ENCODE measurements around the gene PGS1. TPM values are rescaled to one million over a fixed set of nuclear protein-coding genes. Genes with fewer than 3 reads are reported as not detected.

Gene PGS1
- total RNA-seq, 1 donor from 2014 or later: 35.6 TPM

DNA sequence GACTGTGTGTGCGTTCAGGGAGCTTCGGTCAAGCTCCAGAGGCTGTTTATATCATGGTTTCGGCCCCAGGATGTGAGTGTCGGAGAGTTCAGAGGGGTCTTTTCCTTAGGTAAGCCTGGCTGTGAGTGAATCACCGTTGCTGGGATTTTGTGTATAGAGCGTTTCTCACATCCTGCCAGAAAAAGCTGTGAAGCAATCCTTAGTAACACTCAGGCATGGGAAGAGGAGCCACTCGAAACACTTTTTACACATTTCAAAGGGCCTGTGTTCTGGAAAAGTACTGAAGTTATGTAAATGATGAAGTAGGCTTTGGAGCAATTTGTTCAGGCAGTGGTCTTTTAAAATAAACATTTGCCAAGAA, 662 bp downstream of the PGS1 start:
- peak overlapping the region; percentile 89 for H3K27ac ChIP-seq
- TF ChIP-seq POLR2A (IDR thresholded peaks at IDR 0.05): no peak
- TF ChIP-seq, protein P1, sequence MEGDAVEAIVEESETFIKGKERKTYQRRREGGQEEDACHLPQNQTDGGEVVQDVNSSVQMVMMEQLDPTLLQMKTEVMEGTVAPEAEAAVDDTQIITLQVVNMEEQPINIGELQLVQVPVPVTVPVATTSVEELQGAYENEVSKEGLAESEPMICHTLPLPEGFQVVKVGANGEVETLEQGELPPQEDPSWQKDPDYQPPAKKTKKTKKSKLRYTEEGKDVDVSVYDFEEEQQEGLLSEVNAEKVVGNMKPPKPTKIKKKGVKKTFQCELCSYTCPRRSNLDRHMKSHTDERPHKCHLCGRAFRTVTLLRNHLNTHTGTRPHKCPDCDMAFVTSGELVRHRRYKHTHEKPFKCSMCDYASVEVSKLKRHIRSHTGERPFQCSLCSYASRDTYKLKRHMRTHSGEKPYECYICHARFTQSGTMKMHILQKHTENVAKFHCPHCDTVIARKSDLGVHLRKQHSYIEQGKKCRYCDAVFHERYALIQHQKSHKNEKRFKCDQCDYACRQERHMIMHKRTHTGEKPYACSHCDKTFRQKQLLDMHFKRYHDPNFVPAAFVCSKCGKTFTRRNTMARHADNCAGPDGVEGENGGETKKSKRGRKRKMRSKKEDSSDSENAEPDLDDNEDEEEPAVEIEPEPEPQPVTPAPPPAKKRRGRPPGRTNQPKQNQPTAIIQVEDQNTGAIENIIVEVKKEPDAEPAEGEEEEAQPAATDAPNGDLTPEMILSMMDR (IDR thresholded peaks at IDR 0.05): no peak
- H3K9me3 ChIP-seq: no peaks in the 10 kb centered on the region
- DNase-seq (ENCODE audit: extremely low spot score in 2 of 2): no peak
- peak overlapping the region; percentile 60 to 87 for H3K4me3 ChIP-seq
- H3K4me1 ChIP-seq: peaks cover 52% of the 10 kb centered on the region
- intact Hi-C loops (cut with DNase I): no loop called here
- H3K27me3 ChIP-seq: no peaks in the 10 kb centered on the region
- H3K36me3 ChIP-seq: no peaks in the 10 kb centered on the region

DNA sequence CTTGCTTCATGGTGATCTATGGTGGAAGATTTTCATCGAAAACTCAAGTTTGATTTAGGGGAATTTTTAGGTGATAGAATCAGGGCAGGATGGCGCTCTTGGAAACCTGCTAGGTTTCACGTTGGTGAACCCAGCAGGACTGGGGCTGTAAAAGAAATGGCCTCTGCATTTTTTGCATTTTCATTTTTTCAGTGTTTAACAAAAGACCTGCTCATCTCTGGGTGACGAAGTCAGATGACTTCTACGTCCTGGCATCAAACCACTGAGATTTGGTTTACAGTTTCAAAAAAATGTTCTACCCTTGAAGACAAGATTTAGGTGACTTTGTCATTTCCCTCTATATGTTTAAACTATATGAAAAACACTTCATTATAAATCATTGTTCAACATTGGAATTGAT, 1.9 kb downstream of the PGS1 start:
- Histone ChIP-seq H3K27me3 (no peaks in the 10 kb centered on the region), H3K4me1 (peaks cover 64% of the 10 kb centered on the region), H3K4me3 (no peak overlapping the region), H3K36me3 (no peaks in the 10 kb centered on the region), H3K9me3 (no peaks in the 10 kb centered on the region), H3K27ac (no peak overlapping the region)
- no peak for DNase-seq (ENCODE audit: extremely low spot score in 2 of 2)
- TF ChIP-seq POLR2AphosphoS5 (IDR thresholded peaks at IDR 0.05; ENCODE audit: insufficient read depth in 1 of 2, low read depth in 1 of 2): no peak
- TF ChIP-seq, protein P1 (IDR thresholded peaks at IDR 0.05): no peak
- no peak for TF ChIP-seq POLR2A (IDR thresholded peaks at IDR 0.05)
- intact Hi-C loops (cut with DNase I): no loop called here

DNA sequence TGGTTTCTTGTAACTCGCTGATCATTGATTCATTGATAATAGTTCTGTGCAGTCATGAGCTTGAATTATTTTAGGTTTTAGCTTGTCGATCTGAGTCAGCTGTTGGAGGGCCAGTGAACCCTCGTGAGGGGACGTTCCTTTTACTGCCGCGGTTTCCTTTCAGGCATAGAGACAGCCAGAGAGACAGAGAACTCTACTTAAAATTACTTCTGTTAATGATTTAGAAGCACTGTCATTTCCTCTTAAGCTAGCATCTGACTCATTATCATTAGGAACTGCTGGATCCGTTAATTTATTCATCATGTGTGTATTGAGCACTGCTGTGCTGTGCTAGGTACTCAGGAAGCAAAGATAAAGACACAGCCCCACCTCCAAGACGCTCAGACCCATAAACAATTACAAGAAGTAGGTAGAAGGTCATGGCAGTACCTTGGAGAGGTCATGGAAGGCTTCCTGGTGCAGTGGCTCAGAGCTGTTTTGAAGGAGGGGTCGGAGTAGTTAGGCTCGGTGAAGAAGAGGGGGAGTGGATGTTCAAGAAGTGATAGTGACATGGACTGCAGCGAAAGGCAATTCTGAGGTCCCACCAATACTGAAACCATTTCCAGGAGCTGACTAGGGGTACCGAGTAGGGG, 3.3 kb downstream of the PGS1 start:
- intact Hi-C loops (cut with DNase I): no loop called here
- Histone ChIP-seq H3K4me1 (peaks cover 72% of the 10 kb centered on the region), H3K9me3 (no peaks in the 10 kb centered on the region), H3K27me3 (no peaks in the 10 kb centered on the region), H3K36me3 (no peaks in the 10 kb centered on the region), H3K4me3 (no peak overlapping the region), H3K27ac (peak overlapping the region; percentile 31)
- TF ChIP-seq POLR2A (IDR thresholded peaks at IDR 0.05): no peak
- TF ChIP-seq POLR2AphosphoS5 (IDR thresholded peaks at IDR 0.05; ENCODE audit: insufficient read depth in 1 of 2, low read depth in 1 of 2): peak in 1 of 2 donors; percentile 47
- DNase-seq (ENCODE audit: extremely low spot score in 2 of 2): no peak

DNA sequence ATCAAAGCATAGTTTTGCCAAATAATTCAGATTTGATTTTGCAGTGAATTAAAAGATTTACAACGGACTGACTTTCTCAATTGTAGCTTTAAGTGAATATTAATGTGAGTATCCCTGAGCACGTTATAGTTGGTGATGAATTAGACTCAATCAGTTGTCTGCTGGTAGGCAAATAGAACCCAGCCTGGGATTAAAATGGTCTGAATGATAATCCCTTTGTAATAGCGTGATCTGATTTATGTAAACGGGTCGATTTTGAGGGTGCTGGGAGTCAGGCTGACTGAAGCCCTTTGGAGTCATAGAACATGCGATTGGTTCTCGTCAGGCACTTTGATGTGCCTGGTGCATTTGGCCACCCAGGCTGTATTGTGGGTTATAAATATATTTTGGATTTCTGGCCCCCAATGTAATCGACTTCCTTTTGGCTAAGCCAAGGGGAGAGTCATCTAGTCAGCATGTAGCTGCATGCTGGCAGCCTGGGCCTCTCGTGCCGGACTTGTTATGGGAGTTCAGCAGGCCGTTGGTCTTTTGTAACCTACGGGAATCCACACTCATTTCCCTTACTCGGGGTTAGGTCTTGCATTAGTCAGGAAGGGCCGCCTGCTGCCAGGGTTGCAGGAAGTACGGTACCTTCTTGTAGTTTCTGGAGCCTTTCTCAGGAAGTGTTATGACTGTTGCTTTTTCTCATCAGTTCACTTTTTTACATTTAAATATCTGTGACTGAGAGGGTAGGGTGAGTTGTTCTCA, 5.4 kb downstream of the PGS1 start:
- Histone ChIP-seq H3K27ac (peak overlapping the region; percentile 71), H3K36me3 (no peaks in the 10 kb centered on the region), H3K27me3 (no peaks in the 10 kb centered on the region), H3K9me3 (no peaks in the 10 kb centered on the region), H3K4me1 (peaks cover 82% of the 10 kb centered on the region), H3K4me3 (no peak overlapping the region)
- DNase-seq (ENCODE audit: extremely low spot score in 2 of 2): peak in 1 of 2 donors; percentile 96
- no peak for TF ChIP-seq POLR2A (IDR thresholded peaks at IDR 0.05)
- peak; percentile 44 to 92 for TF ChIP-seq POLR2AphosphoS5 (IDR thresholded peaks at IDR 0.05; ENCODE audit: insufficient read depth in 1 of 2, low read depth in 1 of 2)
- TF ChIP-seq, protein P1 (IDR thresholded peaks at IDR 0.05): no peak
- intact Hi-C loops (cut with DNase I): no loop called here

DNA sequence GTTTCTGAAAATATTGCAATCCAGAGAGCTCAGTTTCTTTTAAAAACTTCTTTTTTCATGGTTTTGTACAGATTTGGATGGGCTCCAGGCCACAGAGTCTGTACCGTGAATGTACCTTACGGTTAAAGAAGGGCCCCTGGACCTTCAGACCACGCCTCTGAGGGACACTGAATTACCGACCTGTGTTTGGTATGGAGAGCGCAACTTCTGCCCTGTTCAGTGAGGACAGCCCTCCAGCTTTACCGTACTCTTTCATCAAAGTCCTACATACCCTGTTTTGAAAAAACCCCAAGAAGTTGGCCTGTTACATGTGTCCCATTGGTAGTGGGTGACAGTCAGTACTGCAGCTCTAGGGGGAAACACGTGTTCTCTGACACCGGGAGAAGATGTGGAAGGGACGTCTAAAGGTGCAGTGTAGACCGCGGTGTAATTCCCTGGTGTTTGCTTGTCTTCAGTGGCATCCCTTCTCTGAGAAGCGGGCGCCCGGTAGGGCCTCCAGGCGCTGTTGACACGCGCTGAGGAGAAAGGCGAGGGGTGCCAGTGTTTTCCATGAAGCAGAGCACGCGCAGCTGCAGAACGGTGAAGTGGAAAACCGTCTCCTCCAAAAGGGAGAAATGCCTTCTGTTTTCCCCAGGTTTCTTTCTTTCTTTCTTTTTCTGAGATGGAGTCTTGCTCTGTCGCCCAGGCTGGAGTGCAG, 6.2 kb downstream of the PGS1 start:
- no peak for TF ChIP-seq POLR2AphosphoS5 (IDR thresholded peaks at IDR 0.05; ENCODE audit: insufficient read depth in 1 of 2, low read depth in 1 of 2)
- TF ChIP-seq, protein P1 (IDR thresholded peaks at IDR 0.05): no peak
- TF ChIP-seq POLR2A (IDR thresholded peaks at IDR 0.05): no peak
- intact Hi-C loops (cut with DNase I): no loop called here
- Histone ChIP-seq H3K27ac (peak overlapping the region; percentile 71), H3K4me3 (no peak overlapping the region), H3K4me1 (peaks cover 79% of the 10 kb centered on the region), H3K9me3 (no peaks in the 10 kb centered on the region), H3K36me3 (no peaks in the 10 kb centered on the region), H3K27me3 (no peaks in the 10 kb centered on the region)
- no peak for DNase-seq (ENCODE audit: extremely low spot score in 2 of 2)
